C4-2B (cell line): Measurements from ENCODE around the gene DGKB.

Experiments
- H3K27ac ChIP-seq: fragments of 450-650 bp; 2 replicates; pipeline ENCODE4 v1.5.1; 2017
- ZFX ChIP-seq: fragments of 450-650 bp; IDR thresholded peaks from 2 replicates; pipeline ENCODE4 v1.6.1; 2017
- TF ChIP-seq, protein P1 (sequence below): fragments of 450-650 bp; conservative IDR thresholded peaks from 2 replicates; pipeline ENCODE4 v1.5.1; 2017; ENCODE audit warnings: mild to moderate bottlenecking

Gene DGKB

GRCh38 chr7:14685167-14685566 lies 217.4 kb downstream of the DGKB start:
- H3K27ac ChIP-seq: no peak overlapping the region
- TF ChIP-seq ZFX: no peak
- TF ChIP-seq, protein P1, sequence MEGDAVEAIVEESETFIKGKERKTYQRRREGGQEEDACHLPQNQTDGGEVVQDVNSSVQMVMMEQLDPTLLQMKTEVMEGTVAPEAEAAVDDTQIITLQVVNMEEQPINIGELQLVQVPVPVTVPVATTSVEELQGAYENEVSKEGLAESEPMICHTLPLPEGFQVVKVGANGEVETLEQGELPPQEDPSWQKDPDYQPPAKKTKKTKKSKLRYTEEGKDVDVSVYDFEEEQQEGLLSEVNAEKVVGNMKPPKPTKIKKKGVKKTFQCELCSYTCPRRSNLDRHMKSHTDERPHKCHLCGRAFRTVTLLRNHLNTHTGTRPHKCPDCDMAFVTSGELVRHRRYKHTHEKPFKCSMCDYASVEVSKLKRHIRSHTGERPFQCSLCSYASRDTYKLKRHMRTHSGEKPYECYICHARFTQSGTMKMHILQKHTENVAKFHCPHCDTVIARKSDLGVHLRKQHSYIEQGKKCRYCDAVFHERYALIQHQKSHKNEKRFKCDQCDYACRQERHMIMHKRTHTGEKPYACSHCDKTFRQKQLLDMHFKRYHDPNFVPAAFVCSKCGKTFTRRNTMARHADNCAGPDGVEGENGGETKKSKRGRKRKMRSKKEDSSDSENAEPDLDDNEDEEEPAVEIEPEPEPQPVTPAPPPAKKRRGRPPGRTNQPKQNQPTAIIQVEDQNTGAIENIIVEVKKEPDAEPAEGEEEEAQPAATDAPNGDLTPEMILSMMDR: no peak

DNA sequence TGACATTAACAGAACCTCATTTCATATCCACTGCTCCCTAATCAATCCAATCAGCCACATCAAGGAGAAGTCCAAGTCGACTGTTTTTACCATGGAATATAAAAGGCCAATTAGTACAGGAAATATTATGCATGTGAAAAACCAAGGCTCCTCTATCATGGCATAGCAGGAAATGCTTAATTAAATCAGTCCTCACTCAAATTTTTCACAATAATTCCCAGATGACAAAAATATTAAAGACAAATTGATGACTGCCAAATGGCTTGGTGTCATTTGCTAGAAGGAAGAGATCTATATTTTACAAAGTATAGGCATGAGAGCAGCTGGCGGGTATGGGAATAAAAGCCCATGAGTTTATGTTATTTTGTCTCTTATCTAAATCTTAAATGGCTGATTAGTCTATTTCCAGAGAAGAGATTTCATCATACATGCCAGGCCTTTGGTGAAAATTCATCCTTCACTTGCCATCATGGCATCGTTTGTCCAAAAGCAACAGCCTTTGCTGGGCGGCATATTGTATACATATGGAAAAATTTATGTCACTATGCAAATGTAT lies 219.6 kb downstream of the DGKB start:
- TF ChIP-seq, protein P1: no peak
- no peak for TF ChIP-seq ZFX

GRCh38 chr7:14676896-14677295 lies 225.7 kb downstream of the DGKB start:
- H3K27ac ChIP-seq: no peak overlapping the region
- no peak for TF ChIP-seq ZFX

More for the DNA sequence above, 219.6 kb downstream of the DGKB start:
- H3K27ac ChIP-seq: no peak overlapping the region

- H3K27ac ChIP-seq: no peak overlapping the region
- TF ChIP-seq, protein P1: no peak
- no peak for TF ChIP-seq ZFX
Measured at GRCh38 chr7:14673202-14673601, 229.3 kb downstream of the DGKB start.

GRCh38 chr7:14666913-14667312 lies 235.6 kb downstream of the DGKB start:
- no peak overlapping the region for H3K27ac ChIP-seq
- TF ChIP-seq, protein P1: no peak
- no peak for TF ChIP-seq ZFX

DNA sequence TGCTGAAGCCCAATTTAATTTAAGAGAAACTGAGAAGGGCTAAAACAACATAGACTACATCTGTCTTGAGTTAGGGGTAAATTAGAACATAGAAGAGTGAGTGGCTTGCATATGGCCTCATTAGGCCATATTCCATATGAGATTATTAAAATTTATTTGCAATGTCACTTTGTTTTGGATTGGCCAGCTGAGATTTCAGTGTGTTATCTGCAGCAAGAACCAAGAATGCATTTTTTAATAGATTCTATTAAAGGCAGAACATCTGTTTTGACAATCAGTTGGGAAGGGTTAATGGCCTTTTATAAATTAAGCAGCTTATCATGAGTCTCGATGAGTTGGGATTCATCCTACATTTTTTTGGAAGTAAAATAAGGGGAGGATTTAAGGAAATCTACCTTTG lies 236.2 kb downstream of the DGKB start:
- H3K27ac ChIP-seq: no peak overlapping the region
- TF ChIP-seq, protein P1: no peak
- no peak for TF ChIP-seq ZFX

- no peak for TF ChIP-seq ZFX
- H3K27ac ChIP-seq: no peak overlapping the region
Measured at GRCh38 chr7:14639801-14640200, 262.8 kb downstream of the DGKB start.

- no peak overlapping the region for H3K27ac ChIP-seq
- TF ChIP-seq, protein P1: no peak
- no peak for TF ChIP-seq ZFX
Measured at GRCh38 chr7:14639329-14639728, 263.2 kb downstream of the DGKB start.
